D341Med (cell line): ENCODE results near the gene CIC.

Source experiments
- DNase-seq: peaks from one replicate; pipeline ENCODE4 v3.0.0; 2012; ENCODE audit warnings: low spot score

Gene CIC

GRCh38 chr19:42288881-42289555, 20.0 kb downstream of the CIC start:
- no peak for DNase-seq

DNA sequence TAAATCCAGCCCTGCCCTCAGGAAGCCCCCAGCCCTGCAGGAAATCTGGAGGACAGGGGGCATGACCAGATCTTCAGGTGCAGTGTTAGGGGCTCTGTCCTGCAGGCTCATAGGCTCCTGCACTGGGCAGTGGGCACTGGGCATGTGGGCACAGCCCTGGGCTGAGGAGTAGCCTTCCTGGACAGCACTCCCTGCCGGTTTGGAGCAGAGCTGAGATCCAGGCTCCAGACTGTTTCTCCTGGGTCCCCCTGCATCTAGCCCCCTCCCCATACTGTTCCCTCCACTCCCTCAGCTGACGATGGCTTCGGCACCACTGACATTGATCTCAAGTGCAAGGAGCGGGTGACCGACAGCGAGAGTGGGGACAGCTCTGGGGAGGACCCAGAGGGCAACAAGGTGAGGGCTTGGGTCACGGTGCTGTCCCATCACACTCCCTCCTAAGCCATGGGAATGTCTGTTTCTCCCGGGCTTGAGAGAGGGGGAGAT, 20.5 kb downstream of the CIC start:
- DNase-seq: no peak

GRCh38 chr19:42290136-42290522, 21.1 kb downstream of the CIC start:
- DNase-seq: no peak

GRCh38 chr19:42290523-42291434, 21.7 kb downstream of the CIC start:
- peak; percentile 88 for DNase-seq

DNA sequence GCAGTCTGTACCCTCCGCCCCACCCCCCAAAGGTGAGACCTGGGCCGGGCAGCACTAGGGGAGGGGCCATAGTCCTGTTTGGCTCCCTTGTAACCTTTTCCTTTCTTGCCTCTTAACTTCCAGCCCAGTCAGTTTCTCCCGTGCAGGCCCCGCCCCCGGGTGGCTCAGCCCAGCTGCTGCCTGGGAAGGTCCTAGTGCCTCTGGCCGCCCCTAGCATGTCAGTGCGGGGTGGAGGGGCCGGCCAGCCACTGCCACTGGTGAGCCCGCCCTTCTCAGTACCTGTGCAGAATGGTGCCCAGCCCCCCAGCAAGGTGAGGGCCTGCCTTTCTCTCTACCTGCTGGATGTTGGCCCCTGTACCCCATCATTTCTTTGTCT, 22.4 kb downstream of the CIC start:
- no peak for DNase-seq

- DNase-seq: no peak
These were observed 23.2 kb downstream of the CIC start for GRCh38 chr19:42292042-42292960.

DNA sequence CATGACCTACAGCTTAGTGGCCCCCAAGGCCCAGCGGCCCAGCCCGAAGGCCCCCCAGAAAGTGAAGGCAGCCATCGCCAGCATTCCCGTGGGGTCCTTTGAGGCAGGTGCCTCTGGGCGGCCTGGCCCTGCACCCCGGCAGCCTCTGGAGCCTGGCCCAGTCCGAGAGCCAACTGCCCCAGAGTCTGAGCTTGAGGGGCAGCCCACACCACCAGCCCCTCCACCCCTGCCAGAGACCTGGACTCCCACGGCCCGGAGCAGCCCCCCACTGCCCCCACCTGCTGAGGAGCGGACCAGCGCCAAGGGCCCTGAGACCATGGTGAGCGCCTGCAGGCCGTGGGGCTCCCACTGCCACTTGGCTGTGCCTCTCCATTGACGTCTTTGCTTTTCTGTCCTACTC, 23.9 kb downstream of the CIC start:
- no peak for DNase-seq

DNA sequence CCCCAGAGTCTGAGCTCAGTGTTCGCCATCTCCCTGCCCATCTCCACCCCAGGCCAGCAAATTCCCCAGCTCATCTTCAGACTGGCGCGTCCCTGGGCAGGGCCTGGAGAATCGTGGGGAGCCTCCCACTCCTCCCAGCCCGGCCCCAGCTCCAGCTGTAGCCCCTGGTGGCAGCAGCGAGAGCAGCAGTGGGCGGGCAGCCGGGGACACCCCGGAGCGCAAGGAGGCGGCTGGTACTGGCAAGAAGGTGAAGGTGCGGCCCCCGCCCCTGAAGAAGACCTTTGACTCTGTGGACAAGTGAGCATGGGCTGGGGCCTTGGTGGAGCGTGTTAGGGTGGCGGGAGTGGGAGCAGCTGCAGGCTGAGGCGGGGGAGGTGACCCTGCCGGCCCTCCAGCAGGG, 24.5 kb downstream of the CIC start:
- no peak for DNase-seq

- DNase-seq: no peak
These were observed 24.9 kb downstream of the CIC start for GRCh38 chr19:42293948-42294347.

GRCh38 chr19:42294471-42295137, 25.6 kb downstream of the CIC start:
- DNase-seq: no peak

DNA sequence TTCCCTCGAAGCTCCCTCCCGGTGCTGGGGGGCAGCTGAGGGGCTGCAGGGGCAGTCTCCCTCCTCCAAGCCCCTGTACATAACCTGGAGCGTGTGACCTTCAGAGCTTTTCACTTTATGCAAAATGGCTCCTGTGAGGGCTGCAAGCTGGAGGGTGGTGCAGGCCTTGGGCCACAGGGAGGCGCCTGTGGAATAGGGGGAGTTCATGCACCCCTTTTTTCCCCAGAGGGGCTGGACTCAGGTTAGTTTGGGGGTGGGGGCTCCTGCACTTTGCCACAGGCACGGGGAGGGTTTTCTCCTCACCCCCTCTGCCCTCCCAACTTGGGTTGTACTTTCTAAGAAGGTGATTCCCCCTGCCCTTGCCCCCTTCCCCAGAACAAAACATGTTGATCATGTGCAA, 26.3 kb downstream of the CIC start:
- DNase-seq: no peak

DNA sequence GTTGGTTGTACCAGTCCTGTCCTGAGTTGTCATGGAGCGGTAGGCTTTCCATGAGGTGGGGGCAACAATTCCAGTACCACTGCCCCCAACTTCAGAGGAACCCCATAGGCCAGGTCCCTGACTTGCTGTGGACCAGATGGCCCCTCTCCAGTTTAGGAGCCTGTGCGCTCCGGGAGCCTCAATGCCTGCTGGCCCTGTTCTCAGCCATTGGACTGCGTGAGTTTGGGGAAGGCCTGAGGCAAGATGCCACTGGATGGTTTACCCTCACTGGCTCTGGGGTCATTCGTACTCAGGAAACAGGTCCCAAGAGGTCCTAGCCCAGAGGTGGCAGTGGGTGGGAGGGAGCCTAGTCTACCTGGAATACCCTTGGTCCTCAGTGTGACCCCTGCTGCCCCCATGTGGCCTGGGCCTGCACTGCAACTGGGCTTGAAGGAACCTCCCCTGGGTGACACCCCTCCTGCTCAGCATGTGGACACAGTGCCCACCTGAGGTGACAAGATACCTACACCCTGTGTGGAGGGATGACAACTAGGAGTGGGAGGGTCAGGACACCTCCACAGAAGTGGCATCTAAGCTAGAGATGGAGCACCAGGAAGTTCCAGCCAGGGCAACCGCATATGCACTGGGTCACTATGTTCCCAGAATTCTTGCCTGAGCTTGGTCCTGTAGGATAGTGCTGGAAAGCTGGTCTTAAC, 26.9 kb downstream of the CIC start:
- DNase-seq: peak; percentile 86

GRCh38 chr19:42297039-42297438, 28.0 kb downstream of the CIC start:
- DNase-seq: no peak

DNA sequence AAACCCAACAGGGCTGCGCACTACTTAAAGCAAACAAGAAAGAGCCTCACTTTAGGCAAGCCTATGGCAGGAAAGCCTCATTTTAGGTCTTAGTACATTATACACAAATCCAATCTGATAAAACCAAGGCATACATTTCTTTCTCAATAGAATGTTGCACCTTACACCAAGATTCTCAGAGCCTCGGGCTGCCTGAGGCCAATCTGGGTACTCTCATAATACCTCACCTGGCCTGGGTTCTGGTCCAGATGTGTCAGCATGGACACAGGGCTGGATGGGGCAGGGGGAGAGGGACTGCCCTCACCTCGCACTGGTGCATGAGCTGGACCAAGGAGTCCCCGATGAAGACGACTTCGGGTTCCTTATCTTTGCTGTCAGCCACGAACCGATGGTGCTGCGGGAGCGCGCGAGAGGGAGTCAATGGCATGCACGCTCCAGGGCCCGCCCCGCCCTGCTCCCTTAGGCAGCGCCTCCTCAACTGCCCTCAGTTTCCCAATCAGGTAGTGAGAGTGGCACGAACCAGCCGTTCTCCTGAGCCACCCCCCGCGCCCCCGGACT, 32.7 kb downstream of the CIC start, which contains the start of gene PRR19:
PRR19 (plus strand) TSS at position 487 of the 558 bp plus-strand sequence. CDS start 7,453 bp downstream, outside the sequence.
- no peak for DNase-seq

DNA sequence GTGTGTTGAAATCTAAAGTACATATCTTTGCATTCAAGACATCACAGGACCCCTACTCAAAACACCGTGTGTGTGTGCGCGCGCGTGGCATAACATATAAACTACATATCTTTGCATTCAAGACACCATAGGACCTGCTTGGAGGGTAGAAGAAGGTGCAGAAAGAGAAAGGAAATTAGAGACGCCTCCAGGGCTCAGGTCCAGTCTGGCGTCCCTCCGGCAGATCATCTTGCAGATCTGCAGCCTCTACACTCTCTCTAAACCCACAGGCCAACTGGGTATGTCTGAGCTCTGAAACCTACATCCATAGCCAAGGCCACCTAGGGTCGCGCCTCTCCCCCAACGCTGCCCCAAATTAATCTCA, 34.0 kb downstream of the CIC start:
- no peak for DNase-seq

DNA sequence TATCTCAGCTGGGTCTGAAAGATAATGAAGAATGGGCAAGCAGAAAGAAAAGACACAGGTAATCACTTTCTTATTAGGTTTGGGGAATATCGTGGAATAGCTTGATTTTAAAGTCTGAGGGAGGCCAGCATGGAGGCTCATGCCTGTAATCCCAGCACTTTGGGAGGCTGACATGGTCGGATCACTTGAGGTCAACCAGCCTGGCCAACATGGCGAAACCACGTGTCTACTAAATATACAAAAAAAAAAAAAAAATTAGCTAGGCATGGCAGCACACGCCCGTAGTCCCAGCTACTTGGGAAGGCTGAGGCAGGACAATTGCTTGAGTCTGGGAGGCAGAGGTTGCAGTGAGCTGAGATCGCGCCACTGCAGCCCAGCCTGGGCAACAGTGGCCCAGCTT, 34.8 kb downstream of the CIC start:
- no peak for DNase-seq

GRCh38 chr19:42306646-42307045, 37.6 kb downstream of the CIC start:
- DNase-seq: no peak

DNA sequence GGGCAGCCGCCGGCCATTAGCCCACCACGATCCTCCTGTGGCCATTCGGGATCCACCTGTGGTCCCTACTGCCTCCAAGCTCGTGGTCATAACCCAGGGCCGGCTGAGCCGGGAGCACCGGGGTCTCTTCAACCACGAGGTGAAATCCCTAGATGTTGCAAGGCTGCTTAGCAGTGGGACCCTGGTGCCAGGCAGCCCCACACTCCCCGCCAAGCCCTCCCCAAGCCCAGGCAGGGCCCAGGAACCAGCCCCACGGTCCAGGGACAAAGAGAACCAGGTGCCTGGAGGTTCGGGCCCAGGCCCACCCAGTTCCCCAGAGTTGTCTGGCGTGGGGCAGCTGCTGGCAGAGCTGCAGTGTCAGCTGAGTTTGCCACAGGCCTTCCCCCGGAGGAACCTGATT, 40.6 kb downstream of the CIC start:
- DNase-seq: no peak

GRCh38 chr19:42311657-42312056, 42.6 kb downstream of the CIC start:
- peak; percentile 57 for DNase-seq

DNA sequence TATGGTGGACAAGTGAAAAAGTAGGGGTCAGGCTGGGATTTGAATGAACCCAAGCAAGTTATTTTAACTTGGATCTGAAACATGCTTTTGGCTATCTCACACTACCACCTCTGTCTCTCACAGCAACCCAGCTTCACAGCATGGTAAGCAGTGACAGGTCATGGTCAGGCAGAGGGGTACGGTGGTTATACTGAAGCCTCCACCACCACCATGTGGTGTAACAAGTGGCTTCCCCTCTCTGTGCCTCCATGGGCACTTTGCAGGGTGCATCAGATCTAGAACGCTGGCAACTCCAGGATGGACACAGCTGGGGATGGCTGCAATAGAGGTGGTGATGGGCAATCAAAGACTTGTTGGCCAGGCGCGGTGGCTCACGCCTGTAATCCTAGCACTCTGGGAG, 43.3 kb downstream of the CIC start:
- no peak for DNase-seq
